HepG2 (cell line): ENCODE data around the gene DAD1. TPM values are rescaled to one million over a fixed set of nuclear protein-coding genes. Genes with fewer than 3 reads are reported as not detected.

Experiments used
- BORCS8-MEF2B ChIP-seq: sonication (generic); formaldehyde crosslinking; IDR thresholded peaks from 2 replicates; pipeline ENCODE4 v1.8.0; 2022; ENCODE audit warnings: mild to moderate bottlenecking, missing genetic modification reagents
- CHCHD3 ChIP-seq: sonication (generic); formaldehyde crosslinking; IDR thresholded peaks from 2 replicates; pipeline ENCODE4 v1.8.0; 2022; ENCODE audit warnings: mild to moderate bottlenecking, missing genetic modification reagents, moderate library complexity
- IKZF4 ChIP-seq: sonication (generic); formaldehyde crosslinking; IDR thresholded peaks from 2 replicates; pipeline ENCODE4 v1.5.1; 2020; ENCODE audit warnings: borderline replicate concordance, mild to moderate bottlenecking, low read depth, missing genetic modification reagents; ENCODE audit errors: not compliant biosample characterization
- MTA1 ChIP-seq: sonication (generic); formaldehyde crosslinking; IDR thresholded peaks from 2 replicates; pipeline ENCODE4 v1.4.0; 2020; ENCODE audit warnings: missing genetic modification reagents, mild to moderate bottlenecking, borderline replicate concordance
- PAX8 ChIP-seq: sonication (generic); formaldehyde crosslinking; IDR thresholded peaks from 2 replicates; pipeline ENCODE4 v1.8.0; 2022; ENCODE audit warnings: mild to moderate bottlenecking, missing genetic modification reagents, borderline replicate concordance
- REPIN1 ChIP-seq: sonication (generic); formaldehyde crosslinking; IDR thresholded peaks from 2 replicates; pipeline ENCODE4 v1.8.0; 2022; ENCODE audit warnings: missing genetic modification reagents, low read depth, mild to moderate bottlenecking, borderline replicate concordance
- ZBTB20 ChIP-seq: sonication (generic); formaldehyde crosslinking; IDR thresholded peaks from 2 replicates; pipeline ENCODE4 v1.8.1; 2023; ENCODE audit warnings: missing genetic modification reagents, low read depth, mild to moderate bottlenecking, borderline replicate concordance
- ZBTB39 ChIP-seq: sonication (generic); formaldehyde crosslinking; IDR thresholded peaks from 2 replicates; pipeline ENCODE4 v1.5.0; 2020; ENCODE audit warnings: missing genetic modification reagents
- ZBTB49 ChIP-seq: sonication (generic); formaldehyde crosslinking; IDR thresholded peaks from 2 replicates; pipeline ENCODE4 v1.4.0; 2020; ENCODE audit warnings: missing genetic modification reagents, borderline replicate concordance
- ZNF44 ChIP-seq: sonication (generic); formaldehyde crosslinking; IDR thresholded peaks from 2 replicates; pipeline ENCODE4 v1.5.1; 2020; ENCODE audit warnings: mild to moderate bottlenecking, missing genetic modification reagents
- ZNF564 ChIP-seq: sonication (generic); formaldehyde crosslinking; IDR thresholded peaks from 2 replicates; pipeline ENCODE4 v1.8.1; 2023; ENCODE audit warnings: mild to moderate bottlenecking, missing genetic modification reagents
- ZNF674 ChIP-seq: sonication (generic); formaldehyde crosslinking; IDR thresholded peaks from 2 replicates; pipeline ENCODE4 v1.5.0; 2020; ENCODE audit warnings: low read depth, mild to moderate bottlenecking, missing genetic modification reagents
- ZSCAN31 ChIP-seq: sonication (generic); formaldehyde crosslinking; IDR thresholded peaks from 2 replicates; pipeline ENCODE4 v1.5.0; 2020; ENCODE audit warnings: low read depth, mild to moderate bottlenecking, missing genetic modification reagents
- polyA plus RNA-seq, 8 experiments: library from polyadenylated mRNA; depleted of rRNA in 3 of 8; stranded (reverse) in 7 of 8; unstranded in 1 of 8; fragments of >200 nt; fragmentation: Illumina TruSeq in 4 of 8; extraction: Trizol in 4 of 8; gene quantifications; 2 replicates each; pipeline versions ENCODE4 v1.2.1 to v1.2.3, GENCODE V29; 2011 to 2016; ENCODE audit warnings: low read depth in 4 of 8, missing spikeins in 1 of 8, mixed read lengths in 1 of 8; ENCODE audit not compliant: insufficient read depth in 1 of 8
- total RNA-seq, 5 experiments: library from RNA; depleted of rRNA; stranded (reverse); fragments of >200 nt; fragmentation: Illumina TruSeq; extraction: Trizol; gene quantifications; 2 replicates each; pipeline ENCODE4 v1.2.3, GENCODE V29; 2016; ENCODE audit warnings: low read depth in 1 of 5
- TF ChIP-seq, protein P1 (sequence below): sonication (generic); formaldehyde crosslinking; IDR thresholded peaks from 2 replicates; pipeline ENCODE4 v1.8.1; 2022; ENCODE audit warnings: low read depth, mild to moderate bottlenecking, missing genetic modification reagents
- TF ChIP-seq, protein P2 (sequence below): sonication (generic); formaldehyde crosslinking; IDR thresholded peaks from 2 replicates; pipeline ENCODE4 v1.4.0; 2020; ENCODE audit warnings: missing genetic modification reagents
- TF ChIP-seq, protein P3 (sequence below): sonication (generic); formaldehyde crosslinking; IDR thresholded peaks from 2 replicates; pipeline ENCODE4 v1.8.0; 2022; ENCODE audit warnings: low read depth, missing genetic modification reagents

The DAD1 gene
- total and polyA plus RNA-seq, 2 of the 13 experiments (the other 11 are each of a cell fraction or from before 2014, with no cell fraction given), result 558 to 626 TPM

DNA sequence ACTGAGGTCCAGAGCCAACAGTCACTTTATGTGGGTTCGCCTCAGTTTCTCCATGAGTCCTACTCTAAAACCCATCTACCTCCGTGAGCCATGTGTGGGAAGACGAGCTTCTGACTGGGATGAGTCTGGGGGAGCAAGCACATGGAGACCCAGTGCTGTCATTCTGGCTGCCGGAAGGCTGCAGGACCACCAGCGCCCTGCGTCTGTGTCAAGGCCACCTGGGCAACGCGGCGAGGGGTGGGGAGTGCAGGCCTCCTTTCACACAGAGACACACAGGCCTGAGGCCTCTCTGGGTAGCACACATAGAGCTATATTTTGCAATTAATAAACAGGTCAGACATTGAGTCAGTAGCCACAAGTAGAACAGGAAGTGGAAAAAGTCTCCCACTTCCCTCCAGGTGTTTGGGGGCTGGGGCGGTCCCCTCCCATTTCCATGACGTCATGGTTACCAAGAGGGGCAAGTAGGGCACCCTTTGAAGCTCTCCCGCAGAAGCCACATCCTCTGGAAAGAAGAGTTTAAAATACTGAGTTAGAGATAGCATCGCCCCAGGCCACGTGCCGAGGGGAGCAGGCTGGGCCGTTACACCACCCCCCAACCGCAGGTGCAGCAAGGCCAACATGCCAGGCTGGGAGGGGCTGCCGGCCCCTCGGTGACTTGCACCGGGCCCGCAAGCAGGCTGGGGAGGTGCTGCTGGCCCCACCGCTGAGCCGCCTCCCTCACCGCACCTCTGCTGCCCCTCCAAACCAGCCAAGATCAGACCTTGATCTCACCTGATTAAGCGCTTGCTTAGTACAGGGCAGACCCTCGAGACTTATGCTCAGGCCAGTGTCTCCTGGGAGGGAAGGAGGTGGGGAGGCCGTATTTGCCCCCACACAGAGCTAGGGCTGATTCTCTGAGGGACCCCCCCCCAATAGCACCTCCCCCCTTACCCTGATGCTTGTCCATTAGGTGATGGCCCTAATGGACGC is 32.7 kb downstream of the DAD1 start (continued):
- TF ChIP-seq ZBTB39 (CRISPR knock-in tag), result no peak
- 0 out of 2 replicates have a peak, but pooled peaks have one; percentile 42 for TF ChIP-seq ZBTB20 (CRISPR knock-in tag)
- peak; percentile 72; the same call in 1 of the 2 replicates for TF ChIP-seq CHCHD3
- no peak for TF ChIP-seq IKZF4 (CRISPR knock-in tag)
- TF ChIP-seq BORCS8-MEF2B (CRISPR knock-in tag), result 0 out of 2 replicates have a peak, but pooled peaks have one; percentile 24
- TF ChIP-seq MTA1 (CRISPR knock-in tag), result peak; percentile 52; the same call in 1 of the 2 replicates
- no peak for TF ChIP-seq REPIN1 (CRISPR knock-in tag)
- 0 out of 2 replicates have a peak, but pooled peaks have one; percentile 10 for TF ChIP-seq ZNF674
- TF ChIP-seq, protein P1, sequence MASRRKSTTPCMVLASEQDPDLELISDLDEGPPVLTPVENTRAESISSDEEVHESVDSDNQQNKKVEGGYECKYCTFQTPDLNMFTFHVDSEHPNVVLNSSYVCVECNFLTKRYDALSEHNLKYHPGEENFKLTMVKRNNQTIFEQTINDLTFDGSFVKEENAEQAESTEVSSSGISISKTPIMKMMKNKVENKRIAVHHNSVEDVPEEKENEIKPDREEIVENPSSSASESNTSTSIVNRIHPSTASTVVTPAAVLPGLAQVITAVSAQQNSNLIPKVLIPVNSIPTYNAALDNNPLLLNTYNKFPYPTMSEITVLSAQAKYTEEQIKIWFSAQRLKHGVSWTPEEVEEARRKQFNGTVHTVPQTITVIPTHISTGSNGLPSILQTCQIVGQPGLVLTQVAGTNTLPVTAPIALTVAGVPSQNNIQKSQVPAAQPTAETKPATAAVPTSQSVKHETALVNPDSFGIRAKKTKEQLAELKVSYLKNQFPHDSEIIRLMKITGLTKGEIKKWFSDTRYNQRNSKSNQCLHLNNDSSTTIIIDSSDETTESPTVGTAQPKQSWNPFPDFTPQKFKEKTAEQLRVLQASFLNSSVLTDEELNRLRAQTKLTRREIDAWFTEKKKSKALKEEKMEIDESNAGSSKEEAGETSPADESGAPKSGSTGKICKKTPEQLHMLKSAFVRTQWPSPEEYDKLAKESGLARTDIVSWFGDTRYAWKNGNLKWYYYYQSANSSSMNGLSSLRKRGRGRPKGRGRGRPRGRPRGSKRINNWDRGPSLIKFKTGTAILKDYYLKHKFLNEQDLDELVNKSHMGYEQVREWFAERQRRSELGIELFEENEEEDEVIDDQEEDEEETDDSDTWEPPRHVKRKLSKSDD (CRISPR knock-in tag), result no peak
- TF ChIP-seq, protein P2, sequence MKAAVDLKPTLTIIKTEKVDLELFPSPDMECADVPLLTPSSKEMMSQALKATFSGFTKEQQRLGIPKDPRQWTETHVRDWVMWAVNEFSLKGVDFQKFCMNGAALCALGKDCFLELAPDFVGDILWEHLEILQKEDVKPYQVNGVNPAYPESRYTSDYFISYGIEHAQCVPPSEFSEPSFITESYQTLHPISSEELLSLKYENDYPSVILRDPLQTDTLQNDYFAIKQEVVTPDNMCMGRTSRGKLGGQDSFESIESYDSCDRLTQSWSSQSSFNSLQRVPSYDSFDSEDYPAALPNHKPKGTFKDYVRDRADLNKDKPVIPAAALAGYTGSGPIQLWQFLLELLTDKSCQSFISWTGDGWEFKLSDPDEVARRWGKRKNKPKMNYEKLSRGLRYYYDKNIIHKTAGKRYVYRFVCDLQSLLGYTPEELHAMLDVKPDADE (CRISPR knock-in tag), result peak; percentile 62; the same call in 1 of the 2 replicates
- TF ChIP-seq ZNF44 (CRISPR knock-in tag), result no peak
- no peak for TF ChIP-seq ZNF564 (CRISPR knock-in tag)
- 0 out of 2 replicates have a peak, but pooled peaks have one; percentile 81 for TF ChIP-seq PAX8 (CRISPR knock-in tag)
- TF ChIP-seq, protein P3, sequence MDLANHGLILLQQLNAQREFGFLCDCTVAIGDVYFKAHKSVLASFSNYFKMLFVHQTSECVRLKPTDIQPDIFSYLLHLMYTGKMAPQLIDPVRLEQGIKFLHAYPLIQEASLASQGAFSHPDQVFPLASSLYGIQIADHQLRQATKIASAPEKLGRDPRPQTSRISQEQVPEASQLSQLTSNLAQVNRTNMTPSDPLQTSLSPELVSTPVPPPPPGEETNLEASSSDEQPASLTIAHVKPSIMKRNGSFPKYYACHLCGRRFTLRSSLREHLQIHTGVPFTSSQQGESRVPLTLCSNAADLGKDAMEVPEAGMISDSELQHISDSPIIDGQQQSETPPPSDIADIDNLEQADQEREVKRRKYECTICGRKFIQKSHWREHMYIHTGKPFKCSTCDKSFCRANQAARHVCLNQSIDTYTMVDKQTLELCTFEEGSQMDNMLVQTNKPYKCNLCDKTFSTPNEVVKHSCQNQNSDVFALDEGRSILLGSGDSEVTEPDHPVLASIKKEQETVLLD (CRISPR knock-in tag), result no peak
- TF ChIP-seq ZBTB49 (CRISPR knock-in tag), result no peak
- no peak; the same call in 1 of the 2 replicates for TF ChIP-seq ZSCAN31
